GM12878 (cell line): ENCODE measurements around the gene CACNA1H. TPM values are rescaled to one million over a fixed set of nuclear protein-coding genes. Genes with fewer than 3 reads are reported as not detected.

Experiments used
- MEF2B ChIP-seq: fragments of 450-650 bp; IDR thresholded peaks from 2 replicates; pipeline ENCODE4 v1.6.1; 2018; ENCODE audit warnings: mild to moderate bottlenecking, moderate library complexity; ENCODE audit not compliant: partially characterized antibody, poor library complexity, severe bottlenecking
- MTA3 ChIP-seq: IDR thresholded peaks from 2 replicates; pipeline ENCODE4 v1.6.1; 2012; ENCODE audit warnings: low read length, inconsistent platforms, borderline replicate concordance
- TBL1XR1 ChIP-seq: IDR thresholded peaks from 2 replicates; pipeline ENCODE4 v1.6.1; 2012; ENCODE audit warnings: low read depth, low read length, improper control_type of control experiment
- TCF12 ChIP-seq: IDR thresholded peaks from 2 replicates; pipeline ENCODE4 v1.6.1; 2011; ENCODE audit warnings: low read depth, mild to moderate bottlenecking, low read length
- USF2 ChIP-seq: IDR thresholded peaks from 2 replicates; pipeline ENCODE4 v1.6.1; 2011; ENCODE audit warnings: low read depth, low read length, improper control_type of control experiment, borderline replicate concordance
- ZNF217 ChIP-seq: fragments of 450-650 bp; IDR thresholded peaks from 2 replicates; pipeline ENCODE4 v1.6.1; 2017; ENCODE audit warnings: antibody characterized with exemption, mild to moderate bottlenecking
- ZNF274 ChIP-seq: IDR thresholded peaks from one replicate; pipeline ENCODE4 v1.8.0; 2011; ENCODE audit not compliant: insufficient read length, insufficient read depth
- polyA plus RNA-seq, 11 experiments: library from polyadenylated mRNA; depleted of rRNA in 4 of 11; unstranded in 6 of 11; stranded (reverse) in 5 of 11; fragments of >200 nt; fragmentation: Nextera tagmentation in 4 of 11; fragmentation: Illumina TruSeq in 1 of 11; extraction: Ambion mirVana in 4 of 11; extraction: Trizol in 1 of 11; gene quantifications; 1 replicate in 1 of 11; 2 replicates in 10 of 11; pipeline versions ENCODE4 v1.2.1 to v1.2.3, GENCODE V29; 2011 to 2016; ENCODE audit warnings: inconsistent platforms in 2 of 11, missing spikeins in 2 of 11, low read depth in 1 of 11
- total RNA-seq, 4 experiments: library from RNA; depleted of rRNA in 3 of 4; stranded (reverse); fragments of >200 nt in 3 of 4; fragmentation: Illumina TruSeq in 1 of 4; extraction: Trizol in 1 of 4; gene quantifications; 2 replicates each; pipeline versions ENCODE4 v1.2.1 to v1.2.3, GENCODE V29; 2013 to 2021
- TF ChIP-seq, protein P1 (sequence below): IDR thresholded peaks from 2 replicates; pipeline ENCODE4 v1.6.1; 2012; ENCODE audit warnings: low read depth, low read length, improper control_type of control experiment
- TF ChIP-seq, protein P2 (sequence below): fragments of 450-650 bp; IDR thresholded peaks from 2 replicates; pipeline ENCODE4 v1.6.1; 2018; ENCODE audit warnings: borderline replicate concordance, mild to moderate bottlenecking; ENCODE audit not compliant: partially characterized antibody

Gene CACNA1H
- total and polyA plus RNA-seq, 10 of the 15 experiments (the other 5 are each of a cell fraction or from before 2014, with no cell fraction given), result 0.03 to 0.54 TPM; not detected in 8

GRCh38 chr16:1168837-1169236 is 15.9 kb downstream of the CACNA1H start (continued):
- TF ChIP-seq, protein P1, sequence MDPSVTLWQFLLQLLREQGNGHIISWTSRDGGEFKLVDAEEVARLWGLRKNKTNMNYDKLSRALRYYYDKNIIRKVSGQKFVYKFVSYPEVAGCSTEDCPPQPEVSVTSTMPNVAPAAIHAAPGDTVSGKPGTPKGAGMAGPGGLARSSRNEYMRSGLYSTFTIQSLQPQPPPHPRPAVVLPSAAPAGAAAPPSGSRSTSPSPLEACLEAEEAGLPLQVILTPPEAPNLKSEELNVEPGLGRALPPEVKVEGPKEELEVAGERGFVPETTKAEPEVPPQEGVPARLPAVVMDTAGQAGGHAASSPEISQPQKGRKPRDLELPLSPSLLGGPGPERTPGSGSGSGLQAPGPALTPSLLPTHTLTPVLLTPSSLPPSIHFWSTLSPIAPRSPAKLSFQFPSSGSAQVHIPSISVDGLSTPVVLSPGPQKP, result no peak
- no peak for TF ChIP-seq MTA3
- TF ChIP-seq USF2, result no peak
- no peak for TF ChIP-seq TBL1XR1
- no peak for TF ChIP-seq ZNF274
- TF ChIP-seq ZNF217, result no peak
- TF ChIP-seq, protein P2, sequence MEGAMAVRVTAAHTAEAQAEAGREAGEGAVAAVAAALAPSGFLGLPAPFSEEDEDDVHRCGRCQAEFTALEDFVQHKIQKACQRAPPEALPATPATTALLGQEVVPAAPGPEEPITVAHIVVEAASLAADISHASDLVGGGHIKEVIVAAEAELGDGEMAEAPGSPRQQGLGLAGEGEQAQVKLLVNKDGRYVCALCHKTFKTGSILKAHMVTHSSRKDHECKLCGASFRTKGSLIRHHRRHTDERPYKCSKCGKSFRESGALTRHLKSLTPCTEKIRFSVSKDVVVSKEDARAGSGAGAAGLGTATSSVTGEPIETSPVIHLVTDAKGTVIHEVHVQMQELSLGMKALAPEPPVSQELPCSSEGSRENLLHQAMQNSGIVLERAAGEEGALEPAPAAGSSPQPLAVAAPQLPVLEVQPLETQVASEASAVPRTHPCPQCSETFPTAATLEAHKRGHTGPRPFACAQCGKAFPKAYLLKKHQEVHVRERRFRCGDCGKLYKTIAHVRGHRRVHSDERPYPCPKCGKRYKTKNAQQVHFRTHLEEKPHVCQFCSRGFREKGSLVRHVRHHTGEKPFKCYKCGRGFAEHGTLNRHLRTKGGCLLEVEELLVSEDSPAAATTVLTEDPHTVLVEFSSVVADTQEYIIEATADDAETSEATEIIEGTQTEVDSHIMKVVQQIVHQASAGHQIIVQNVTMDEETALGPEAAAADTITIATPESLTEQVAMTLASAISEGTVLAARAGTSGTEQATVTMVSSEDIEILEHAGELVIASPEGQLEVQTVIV, result no peak
- no peak for TF ChIP-seq MEF2B
- no peak for TF ChIP-seq TCF12
